WTC11 (cell line): ENCODE results near the gene PPARA. TPM values are rescaled to one million over a fixed set of nuclear protein-coding genes. Genes with fewer than 3 reads are reported as not detected.

Experiments
- ATAC-seq: fragments of 200-7000 bp; cut with Tn5 transposase; 2 replicates; pipeline ENCODE4 v1.10.0; 2021; ENCODE audit warnings: mild to moderate bottlenecking, moderate library complexity
- CTCF ChIA-PET: fragments of 300-600 bp; sonication (Branson Sonifier 250); formaldehyde crosslinking; loops from one replicate; lab custom pipeline; 2021; ENCODE audit warnings: antibody characterized with exemption; lab: Charles Lee
- POLR2A ChIA-PET: fragments of 350-600 bp; sonication (Branson Sonifier 250); formaldehyde crosslinking; loops from one replicate; lab custom pipeline; 2021; ENCODE audit warnings: antibody characterized with exemption; lab: Charles Lee
- DNase-seq: peaks from one replicate; pipeline ENCODE4 v3.0.0; 2021; ENCODE audit warnings: low spot score
- H3K27ac Mint-ChIP-seq: 2 replicates; pipeline ENCODE4 v1.8.0; 2021; ENCODE audit warnings: mixed read lengths
- H3K27me3 Mint-ChIP-seq: 2 replicates; pipeline ENCODE4 v1.8.0; 2021; ENCODE audit warnings: low read depth, mild to moderate bottlenecking, moderate library complexity, mixed read lengths
- H3K36me3 Mint-ChIP-seq: 2 replicates; pipeline ENCODE4 v1.8.0; 2021; ENCODE audit warnings: mixed read lengths
- H3K4me1 Mint-ChIP-seq: 2 replicates; pipeline ENCODE4 v1.8.0; 2022; ENCODE audit warnings: mixed read lengths
- H3K4me3 Mint-ChIP-seq: 2 replicates; pipeline ENCODE4 v1.8.0; 2021; ENCODE audit warnings: mild to moderate bottlenecking, moderate library complexity, mixed read lengths
- H3K9me3 Mint-ChIP-seq: 2 replicates; pipeline ENCODE4 v1.8.0; 2021; ENCODE audit warnings: mixed read lengths
- ERG ChIP-seq: fragments of 250-450 bp; sonication (Bioruptor Pico); IDR thresholded peaks from 2 replicates; pipeline ENCODE4 v1.8.0; 2021; ENCODE audit warnings: mild to moderate bottlenecking
- ETV6 ChIP-seq: sonication (generic); formaldehyde crosslinking; IDR thresholded peaks from 2 replicates; pipeline ENCODE4 v1.8.1; 2022; ENCODE audit warnings: mild to moderate bottlenecking, missing genetic modification reagents
- FOXP1 ChIP-seq: sonication (generic); formaldehyde crosslinking; IDR thresholded peaks from 2 replicates; pipeline ENCODE4 v1.8.0; 2022; ENCODE audit warnings: missing genetic modification reagents, mild to moderate bottlenecking, moderate library complexity, borderline replicate concordance
- HMGA2 ChIP-seq: fragments of 250-450 bp; sonication (Bioruptor Pico); IDR thresholded peaks from 2 replicates; pipeline ENCODE4 v1.4.0; 2021; ENCODE audit warnings: mild to moderate bottlenecking, moderate library complexity
- JAZF1 ChIP-seq: fragments of 250-450 bp; sonication (Bioruptor Pico); IDR thresholded peaks from 2 replicates; pipeline ENCODE4 v1.9.0; 2021; ENCODE audit warnings: moderate library complexity, mild to moderate bottlenecking, inconsistent platforms
- JUN ChIP-seq: sonication (generic); formaldehyde crosslinking; IDR thresholded peaks from 2 replicates; pipeline ENCODE4 v1.8.0; 2023; ENCODE audit warnings: mild to moderate bottlenecking, missing genetic modification reagents
- NFE2L1 ChIP-seq: sonication (generic); formaldehyde crosslinking; IDR thresholded peaks from 2 replicates; pipeline ENCODE4 v1.8.1; 2023; ENCODE audit warnings: missing genetic modification reagents
- NFYB ChIP-seq: sonication (generic); formaldehyde crosslinking; conservative IDR thresholded peaks from 2 replicates; pipeline ENCODE4 v1.8.0; 2022; ENCODE audit warnings: low read depth, missing genetic modification reagents
- NR2C2 ChIP-seq: sonication (generic); formaldehyde crosslinking; IDR thresholded peaks from 2 replicates; pipeline ENCODE4 v1.8.0; 2022; ENCODE audit warnings: mild to moderate bottlenecking, missing genetic modification reagents
- NR3C1 ChIP-seq: sonication (generic); formaldehyde crosslinking; conservative IDR thresholded peaks from 2 replicates; pipeline ENCODE4 v1.8.1; 2023; ENCODE audit warnings: low read depth, mild to moderate bottlenecking, missing genetic modification reagents
- OVOL2 ChIP-seq: fragments of 250-450 bp; sonication (Bioruptor Pico); IDR thresholded peaks from 2 replicates; pipeline ENCODE4 v1.9.0; 2021; ENCODE audit warnings: mild to moderate bottlenecking, borderline replicate concordance
- TEAD4 ChIP-seq: sonication (generic); formaldehyde crosslinking; IDR thresholded peaks from 2 replicates; pipeline ENCODE4 v1.8.0; 2022; ENCODE audit warnings: mild to moderate bottlenecking, missing genetic modification reagents
- TP53 ChIP-seq: sonication (generic); formaldehyde crosslinking; IDR thresholded peaks from 2 replicates; pipeline ENCODE4 v1.8.1; 2023; ENCODE audit warnings: mild to moderate bottlenecking, missing genetic modification reagents
- ZNF219 ChIP-seq: sonication (generic); formaldehyde crosslinking; IDR thresholded peaks from 2 replicates; pipeline ENCODE4 v1.8.0; 2023; ENCODE audit warnings: missing genetic modification reagents, mild to moderate bottlenecking, borderline replicate concordance
- ZNF232 ChIP-seq: sonication (generic); formaldehyde crosslinking; IDR thresholded peaks from 2 replicates; pipeline ENCODE4 v1.8.0; 2022; ENCODE audit warnings: mild to moderate bottlenecking, missing genetic modification reagents
- ZNF423 ChIP-seq: fragments of 250-450 bp; sonication (Bioruptor Pico); IDR thresholded peaks from 2 replicates; pipeline ENCODE4 v2.1.2; 2022; ENCODE audit warnings: mild to moderate bottlenecking, moderate library complexity
- ZNF512 ChIP-seq: sonication (generic); formaldehyde crosslinking; IDR thresholded peaks from 2 replicates; pipeline ENCODE4 v1.8.1; 2022; ENCODE audit warnings: missing genetic modification reagents, borderline replicate concordance
- ZNF671 ChIP-seq: fragments of 250-450 bp; sonication (Bioruptor Pico); IDR thresholded peaks from 2 replicates; pipeline ENCODE4 v1.8.0; 2021; ENCODE audit warnings: mild to moderate bottlenecking
- total RNA-seq: library from RNA; stranded (reverse); gene quantifications from 3 replicates; pipeline ENCODE4 v1.2.3, GENCODE V29; 2021
- TF ChIP-seq, protein P1 (sequence below): sonication (generic); formaldehyde crosslinking; IDR thresholded peaks from 2 replicates; pipeline ENCODE4 v1.8.0; 2022; ENCODE audit warnings: mild to moderate bottlenecking, missing genetic modification reagents
- TF ChIP-seq, protein P2 (sequence below): fragments of 250-450 bp; sonication (Bioruptor Pico); IDR thresholded peaks from 2 replicates; pipeline ENCODE4 v1.9.0; 2021; ENCODE audit warnings: mild to moderate bottlenecking
- TF ChIP-seq, protein P3 (sequence below): sonication (generic); formaldehyde crosslinking; IDR thresholded peaks from 2 replicates; pipeline ENCODE4 v1.8.0; 2022; ENCODE audit warnings: mild to moderate bottlenecking, missing genetic modification reagents

Gene PPARA
- total RNA-seq, 1 experiment from 2014 or later, result 9.3 TPM

DNA sequence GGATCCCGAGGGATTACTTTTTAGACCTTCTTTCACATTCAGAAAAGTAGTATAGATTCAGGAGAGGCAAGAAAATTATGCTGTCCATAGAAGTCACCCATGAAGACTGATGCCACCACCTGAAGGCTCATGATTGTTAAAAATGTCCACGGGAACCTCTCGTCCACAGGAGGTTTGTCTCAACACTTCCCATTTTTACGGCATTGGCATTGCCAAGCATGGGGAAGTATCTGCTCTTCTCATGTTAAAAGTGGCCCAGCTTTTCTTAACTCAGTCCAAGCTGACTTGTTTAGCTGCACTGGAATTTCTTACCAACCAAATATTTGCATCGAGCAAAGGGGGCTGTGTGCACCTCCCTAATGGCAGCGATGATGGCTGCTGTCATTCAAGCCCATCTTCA lies 90.2 kb downstream of the PPARA start:
- CTCF ChIA-PET, result no interaction called here

GRCh38 chr22:46240907-46241306 lies 90.6 kb downstream of the PPARA start:
- no peak for DNase-seq
- TF ChIP-seq NFE2L1 (CRISPR knock-in tag) (no peak), FOXP1 (no peak), JUN (CRISPR knock-in tag) (no peak), JAZF1 (no peak), ZNF219 (CRISPR knock-in tag) (no peak), NR3C1 (no peak), ETV6 (CRISPR knock-in tag) (no peak), ZNF671 (no peak), NFYB (CRISPR knock-in tag) (no peak), ZNF232 (CRISPR knock-in tag) (no peak), ERG (CRISPR knock-in tag) (no peak), NR2C2 (CRISPR knock-in tag) (no peak), ZNF512 (no peak), TEAD4 (CRISPR knock-in tag) (no peak), OVOL2 (CRISPR knock-in tag) (no peak)
- TF ChIP-seq, protein P1, sequence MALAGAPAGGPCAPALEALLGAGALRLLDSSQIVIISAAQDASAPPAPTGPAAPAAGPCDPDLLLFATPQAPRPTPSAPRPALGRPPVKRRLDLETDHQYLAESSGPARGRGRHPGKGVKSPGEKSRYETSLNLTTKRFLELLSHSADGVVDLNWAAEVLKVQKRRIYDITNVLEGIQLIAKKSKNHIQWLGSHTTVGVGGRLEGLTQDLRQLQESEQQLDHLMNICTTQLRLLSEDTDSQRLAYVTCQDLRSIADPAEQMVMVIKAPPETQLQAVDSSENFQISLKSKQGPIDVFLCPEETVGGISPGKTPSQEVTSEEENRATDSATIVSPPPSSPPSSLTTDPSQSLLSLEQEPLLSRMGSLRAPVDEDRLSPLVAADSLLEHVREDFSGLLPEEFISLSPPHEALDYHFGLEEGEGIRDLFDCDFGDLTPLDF, result no peak
- CTCF ChIA-PET, result no interaction called here

More for the DNA sequence above, 90.2 kb downstream of the PPARA start:
- DNase-seq (no peak), ATAC-seq (no peak)
- Mint-ChIP-seq H3K27me3 (no peaks in the 10 kb centered on the region), H3K4me3 (no peak overlapping the region), H3K27ac (no peak overlapping the region), H3K4me1 (no peaks in the 10 kb centered on the region), H3K36me3 (peaks cover 6% of the 10 kb centered on the region; the same call in 1 of the 2 replicates), H3K9me3 (no peaks in the 10 kb centered on the region)
- TF ChIP-seq, protein P2, sequence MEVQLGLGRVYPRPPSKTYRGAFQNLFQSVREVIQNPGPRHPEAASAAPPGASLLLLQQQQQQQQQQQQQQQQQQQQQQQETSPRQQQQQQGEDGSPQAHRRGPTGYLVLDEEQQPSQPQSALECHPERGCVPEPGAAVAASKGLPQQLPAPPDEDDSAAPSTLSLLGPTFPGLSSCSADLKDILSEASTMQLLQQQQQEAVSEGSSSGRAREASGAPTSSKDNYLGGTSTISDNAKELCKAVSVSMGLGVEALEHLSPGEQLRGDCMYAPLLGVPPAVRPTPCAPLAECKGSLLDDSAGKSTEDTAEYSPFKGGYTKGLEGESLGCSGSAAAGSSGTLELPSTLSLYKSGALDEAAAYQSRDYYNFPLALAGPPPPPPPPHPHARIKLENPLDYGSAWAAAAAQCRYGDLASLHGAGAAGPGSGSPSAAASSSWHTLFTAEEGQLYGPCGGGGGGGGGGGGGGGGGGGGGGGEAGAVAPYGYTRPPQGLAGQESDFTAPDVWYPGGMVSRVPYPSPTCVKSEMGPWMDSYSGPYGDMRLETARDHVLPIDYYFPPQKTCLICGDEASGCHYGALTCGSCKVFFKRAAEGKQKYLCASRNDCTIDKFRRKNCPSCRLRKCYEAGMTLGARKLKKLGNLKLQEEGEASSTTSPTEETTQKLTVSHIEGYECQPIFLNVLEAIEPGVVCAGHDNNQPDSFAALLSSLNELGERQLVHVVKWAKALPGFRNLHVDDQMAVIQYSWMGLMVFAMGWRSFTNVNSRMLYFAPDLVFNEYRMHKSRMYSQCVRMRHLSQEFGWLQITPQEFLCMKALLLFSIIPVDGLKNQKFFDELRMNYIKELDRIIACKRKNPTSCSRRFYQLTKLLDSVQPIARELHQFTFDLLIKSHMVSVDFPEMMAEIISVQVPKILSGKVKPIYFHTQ (CRISPR knock-in tag), result no peak
- TF ChIP-seq HMGA2 (CRISPR knock-in tag), result no peak
- no peak for TF ChIP-seq ZNF423 (CRISPR knock-in tag)
- no peak for TF ChIP-seq TP53 (CRISPR knock-in tag)
- TF ChIP-seq, protein P3, sequence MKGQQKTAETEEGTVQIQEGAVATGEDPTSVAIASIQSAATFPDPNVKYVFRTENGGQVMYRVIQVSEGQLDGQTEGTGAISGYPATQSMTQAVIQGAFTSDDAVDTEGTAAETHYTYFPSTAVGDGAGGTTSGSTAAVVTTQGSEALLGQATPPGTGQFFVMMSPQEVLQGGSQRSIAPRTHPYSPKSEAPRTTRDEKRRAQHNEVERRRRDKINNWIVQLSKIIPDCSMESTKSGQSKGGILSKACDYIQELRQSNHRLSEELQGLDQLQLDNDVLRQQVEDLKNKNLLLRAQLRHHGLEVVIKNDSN (CRISPR knock-in tag), result no peak
- POLR2A ChIA-PET, result no interaction called here

More at GRCh38 chr22:46240907-46241306, 90.6 kb downstream of the PPARA start:
- peaks cover 6% of the 10 kb centered on the region; the same call in 1 of the 2 replicates for H3K36me3 Mint-ChIP-seq
- H3K27ac Mint-ChIP-seq, result no peak overlapping the region
- H3K9me3 Mint-ChIP-seq, result no peaks in the 10 kb centered on the region
- H3K27me3 Mint-ChIP-seq, result no peaks in the 10 kb centered on the region
- no peak overlapping the region for H3K4me3 Mint-ChIP-seq
- POLR2A ChIA-PET, result no interaction called here
- ATAC-seq, result no peak
- no peaks in the 10 kb centered on the region for H3K4me1 Mint-ChIP-seq
